ENCODE measurements around the gene ESYT3.

The ESYT3 gene

GRCh38 chr3:138496436-138496835 lies 62.0 kb downstream of the ESYT3 start:
- no peak for DNase-seq (ENCODE audit: low read depth)

GRCh38 chr3:138497021-138497420 lies 62.6 kb downstream of the ESYT3 start:
- no peak overlapping the region for H3K4me3 ChIP-seq (ENCODE audit: control insufficient read depth, low read depth, low read length)
- no peak for TF ChIP-seq CTCF (conservative IDR thresholded peaks at IDR 0.05; ENCODE audit: control insufficient read depth, insufficient read depth, low read depth, low read length)
- DNase-seq (ENCODE audit: low read depth), result no peak

More at GRCh38 chr3:138496436-138496835, 62.0 kb downstream of the ESYT3 start:
- TF ChIP-seq CTCF (conservative IDR thresholded peaks at IDR 0.05; ENCODE audit: control insufficient read depth, insufficient read depth, low read depth, low read length), result no peak
- H3K4me3 ChIP-seq (ENCODE audit: control insufficient read depth, low read depth, low read length), result no peak overlapping the region

GRCh38 chr3:138497851-138498250 lies 63.4 kb downstream of the ESYT3 start:
- no peak overlapping the region for H3K4me3 ChIP-seq (ENCODE audit: control insufficient read depth, low read depth, low read length)
- no peak for TF ChIP-seq CTCF (conservative IDR thresholded peaks at IDR 0.05; ENCODE audit: control insufficient read depth, insufficient read depth, low read depth, low read length)
- no peak for DNase-seq (ENCODE audit: low read depth)

GRCh38 chr3:138498991-138499390 lies 64.6 kb downstream of the ESYT3 start:
- no peak for TF ChIP-seq CTCF (conservative IDR thresholded peaks at IDR 0.05; ENCODE audit: control insufficient read depth, insufficient read depth, low read depth, low read length)
- no peak for DNase-seq (ENCODE audit: low read depth)
- no peak overlapping the region for H3K4me3 ChIP-seq (ENCODE audit: control insufficient read depth, low read depth, low read length)

GRCh38 chr3:138507524-138507923 lies 73.1 kb downstream of the ESYT3 start:
- TF ChIP-seq CTCF (conservative IDR thresholded peaks at IDR 0.05; ENCODE audit: control insufficient read depth, insufficient read depth, low read depth, low read length), result no peak
- H3K4me3 ChIP-seq (ENCODE audit: control insufficient read depth, low read depth, low read length), result no peak overlapping the region

GRCh38 chr3:138509586-138509985 lies 75.2 kb downstream of the ESYT3 start:
- DNase-seq (ENCODE audit: low read depth), result peak; percentile 57
- no peak for TF ChIP-seq CTCF (conservative IDR thresholded peaks at IDR 0.05; ENCODE audit: control insufficient read depth, insufficient read depth, low read depth, low read length)
- H3K4me3 ChIP-seq (ENCODE audit: control insufficient read depth, low read depth, low read length), result no peak overlapping the region

More at GRCh38 chr3:138507524-138507923, 73.1 kb downstream of the ESYT3 start:
- no peak for DNase-seq (ENCODE audit: low read depth)

GRCh38 chr3:138511945-138512344 lies 77.5 kb downstream of the ESYT3 start:
- no peak for TF ChIP-seq CTCF (conservative IDR thresholded peaks at IDR 0.05; ENCODE audit: control insufficient read depth, insufficient read depth, low read depth, low read length)
- no peak overlapping the region for H3K4me3 ChIP-seq (ENCODE audit: control insufficient read depth, low read depth, low read length)
- no peak for DNase-seq (ENCODE audit: low read depth)
